HEK293 (cell line): ENCODE data around the gene KCNS1.

Source experiments
- CTCF ChIA-PET: fragments of 350-600 bp; formaldehyde crosslinking; extraction: SDS; loops from one replicate; lab custom pipeline; 2021; ENCODE audit warnings: antibody characterized with exemption; lab: Yijun Ruan, JAX
- POLR2A ChIA-PET: fragments of 300-600 bp; formaldehyde crosslinking; extraction: SDS; loops from one replicate; lab custom pipeline; 2020; ENCODE audit warnings: antibody characterized with exemption, inconsistent platforms; lab: Yijun Ruan, JAX
- H3K27ac ChIP-seq: fragments of 200-500 bp; sonication (Bioruptor generic); 2 replicates; pipeline ENCODE4 v1.5.1; 2014; ENCODE audit warnings: low read depth, low read length, control low read depth, inconsistent platforms; ENCODE audit errors: extremely low read depth
- H3K36me3 ChIP-seq, 2 experiments: fragments of 200-500 bp in 1 of 2; sonication (Bioruptor generic) in 1 of 2; 1 replicate in 1 of 2; 2 replicates in 1 of 2; pipeline ENCODE4 v1.5.1; 2014 to 2017; ENCODE audit warnings: inconsistent platforms in 2 of 2, low read length in 2 of 2; ENCODE audit not compliant: control insufficient read depth in 2 of 2, insufficient read depth in 1 of 2
- H3K4me1 ChIP-seq: fragments of 200-500 bp; sonication (Bioruptor generic); 2 replicates; pipeline ENCODE4 v1.5.1; 2014; ENCODE audit warnings: mild to moderate bottlenecking, low read length, inconsistent platforms; ENCODE audit not compliant: control insufficient read depth, insufficient read depth
- H3K4me3 ChIP-seq: 2 replicates; pipeline ENCODE4 v1.5.1; 2011; ENCODE audit warnings: low read depth, mild to moderate bottlenecking, control low read depth, low read length, moderate library complexity
- H3K9me3 ChIP-seq: fragments of 200-500 bp; sonication (Bioruptor generic); 2 replicates; pipeline ENCODE4 v1.5.1; 2014; ENCODE audit warnings: low read depth, low read length, inconsistent platforms; ENCODE audit not compliant: control insufficient read depth, insufficient read depth
- GLI2 ChIP-seq: fragments of 450-650 bp; formaldehyde crosslinking; IDR thresholded peaks from 2 replicates; pipeline ENCODE4; 2017; ENCODE audit warnings: missing biosample characterization, missing genetic modification characterization, low read depth, borderline replicate concordance
- GLI4 ChIP-seq: fragments of 450-650 bp; formaldehyde crosslinking; IDR thresholded peaks from 2 replicates; pipeline ENCODE4 v1.5.1; 2016; ENCODE audit warnings: missing biosample characterization, missing genetic modification characterization
- HOXA7 ChIP-seq: sonication (generic); formaldehyde crosslinking; IDR thresholded peaks from 2 replicates; pipeline ENCODE4 v1.8.1; 2022; ENCODE audit warnings: missing genetic modification reagents, borderline replicate concordance
- KLF7 ChIP-seq: fragments of 450-650 bp; formaldehyde crosslinking; IDR thresholded peaks from 2 replicates; pipeline ENCODE4 v1.5.1; 2016; ENCODE audit warnings: missing biosample characterization, missing genetic modification characterization, borderline replicate concordance
- RBAK ChIP-seq: fragments of 450-650 bp; formaldehyde crosslinking; IDR thresholded peaks from 2 replicates; pipeline ENCODE4 v1.5.1; 2016; ENCODE audit warnings: missing biosample characterization, missing genetic modification characterization
- SETDB1 ChIP-seq: IDR thresholded peaks from one replicate; pipeline ENCODE4 v1.6.1; 2017; ENCODE audit warnings: mild to moderate bottlenecking, low read length, moderate library complexity, mixed read lengths; ENCODE audit not compliant: insufficient read length
- ZBTB1 ChIP-seq: fragments of 450-650 bp; formaldehyde crosslinking; IDR thresholded peaks from 2 replicates; pipeline ENCODE4 v1.5.1; 2016; ENCODE audit warnings: missing biosample characterization, missing genetic modification characterization
- ZNF175 ChIP-seq: fragments of 450-650 bp; formaldehyde crosslinking; IDR thresholded peaks from 2 replicates; pipeline ENCODE4 v1.5.1; 2016; ENCODE audit warnings: missing biosample characterization, missing genetic modification characterization
- ZNF202 ChIP-seq: fragments of 450-650 bp; formaldehyde crosslinking; IDR thresholded peaks from 2 replicates; pipeline ENCODE4 v1.5.1; 2016; ENCODE audit warnings: missing biosample characterization, missing genetic modification characterization, borderline replicate concordance
- ZNF248 ChIP-seq: fragments of 450-650 bp; formaldehyde crosslinking; IDR thresholded peaks from 2 replicates; pipeline ENCODE4 v1.5.1; 2017; ENCODE audit warnings: missing biosample characterization, missing genetic modification characterization
- ZNF266 ChIP-seq: fragments of 450-650 bp; formaldehyde crosslinking; IDR thresholded peaks from 2 replicates; pipeline ENCODE4 v1.5.1; 2016; ENCODE audit warnings: missing biosample characterization, missing genetic modification characterization, low read depth
- ZNF335 ChIP-seq: fragments of 450-650 bp; formaldehyde crosslinking; conservative IDR thresholded peaks from 2 replicates; pipeline ENCODE4 v1.5.1; 2016; ENCODE audit warnings: missing biosample characterization, missing genetic modification characterization
- ZNF501 ChIP-seq: fragments of 450-650 bp; formaldehyde crosslinking; IDR thresholded peaks from 2 replicates; pipeline ENCODE4 v1.5.1; 2016; ENCODE audit warnings: missing biosample characterization, missing genetic modification characterization
- ZNF623 ChIP-seq: fragments of 450-650 bp; formaldehyde crosslinking; IDR thresholded peaks from 2 replicates; pipeline ENCODE4 v1.5.1; 2016; ENCODE audit warnings: missing biosample characterization, missing genetic modification characterization
- ZNF707 ChIP-seq: fragments of 450-650 bp; formaldehyde crosslinking; IDR thresholded peaks from 2 replicates; pipeline ENCODE4 v1.5.1; 2016; ENCODE audit warnings: missing biosample characterization, missing genetic modification characterization
- ZNF747 ChIP-seq: fragments of 450-650 bp; formaldehyde crosslinking; IDR thresholded peaks from 2 replicates; pipeline ENCODE4 v1.5.1; 2016; ENCODE audit warnings: missing biosample characterization, missing genetic modification characterization
- ZXDB ChIP-seq: fragments of 450-650 bp; formaldehyde crosslinking; IDR thresholded peaks from 2 replicates; pipeline ENCODE4 v1.5.1; 2016; ENCODE audit warnings: missing biosample characterization, missing genetic modification characterization
- TF ChIP-seq, protein P1 (sequence below): fragments of 450-650 bp; formaldehyde crosslinking; IDR thresholded peaks from 2 replicates; pipeline ENCODE4 v1.5.1; 2017; ENCODE audit warnings: missing biosample characterization, missing genetic modification characterization
- TF ChIP-seq, protein P2 (sequence below): fragments of 450-650 bp; formaldehyde crosslinking; IDR thresholded peaks from 2 replicates; pipeline ENCODE4 v1.5.1; 2016; ENCODE audit warnings: missing biosample characterization, missing genetic modification characterization
- TF ChIP-seq, protein P3 (sequence below): fragments of 450-650 bp; formaldehyde crosslinking; IDR thresholded peaks from 2 replicates; pipeline ENCODE4 v1.5.1; 2016; ENCODE audit warnings: missing biosample characterization, missing genetic modification characterization
- TF ChIP-seq, protein P4 (sequence below): fragments of 450-650 bp; formaldehyde crosslinking; IDR thresholded peaks from 2 replicates; pipeline ENCODE4 v1.5.1; 2016; ENCODE audit warnings: missing biosample characterization, missing genetic modification characterization
- TF ChIP-seq, protein P5 (sequence below): fragments of 450-650 bp; formaldehyde crosslinking; IDR thresholded peaks from 2 replicates; pipeline ENCODE4 v1.5.1; 2016; ENCODE audit warnings: missing biosample characterization, missing genetic modification characterization

The KCNS1 gene

DNA sequence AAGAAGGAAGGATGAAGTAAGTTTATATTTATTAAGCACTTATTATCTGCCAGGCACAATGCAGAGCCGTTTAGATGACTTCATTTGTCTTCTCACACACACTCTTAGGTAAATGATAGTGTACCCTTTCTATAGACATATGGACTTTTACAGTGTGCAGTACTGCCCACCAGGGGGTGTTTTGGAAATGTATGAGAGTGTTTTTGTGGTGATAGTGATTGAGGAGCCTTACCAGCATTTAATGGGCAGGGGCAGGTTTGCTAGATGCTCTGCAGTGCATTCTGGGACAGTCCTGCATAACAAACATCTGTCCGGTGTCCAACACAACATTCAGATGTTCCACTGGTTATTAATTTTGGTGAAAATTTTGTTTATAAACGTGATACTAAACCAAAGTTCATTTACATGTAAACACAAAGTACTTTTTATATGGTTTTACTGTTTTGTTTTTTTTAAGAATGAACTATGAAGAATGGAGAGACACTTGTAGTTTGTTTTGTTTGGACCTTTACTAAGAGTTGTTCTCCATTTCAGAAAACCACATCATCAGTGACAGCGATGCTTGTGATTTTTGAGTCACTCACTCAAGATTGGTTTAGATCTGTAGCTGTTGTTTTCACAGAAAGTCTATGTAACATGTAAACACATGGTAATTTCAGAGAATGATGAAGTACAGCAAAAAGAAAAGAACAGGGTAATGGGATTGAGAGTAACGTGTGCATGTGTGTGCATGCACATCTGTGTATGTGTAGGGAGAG, 19.9 kb downstream of the KCNS1 start:
- ChIA-PET CTCF (no interaction called here), POLR2A (no interaction called here)
- H3K27ac ChIP-seq, result no peak overlapping the region
- H3K4me3 ChIP-seq, result no peak overlapping the region
- H3K36me3 ChIP-seq, result peaks cover 4 to 43% of the 10 kb centered on the region in 2 experiments; a peak in 2 of 3 replicates
- no peaks in the 10 kb centered on the region for H3K4me1 ChIP-seq
- H3K9me3 ChIP-seq, result no peaks in the 10 kb centered on the region
- no peak for TF ChIP-seq ZNF501 (tag by site-specific recombination)
- TF ChIP-seq ZXDB (tag by site-specific recombination), result no peak
- TF ChIP-seq ZNF747 (tag by site-specific recombination), result no peak
- TF ChIP-seq, protein P1, sequence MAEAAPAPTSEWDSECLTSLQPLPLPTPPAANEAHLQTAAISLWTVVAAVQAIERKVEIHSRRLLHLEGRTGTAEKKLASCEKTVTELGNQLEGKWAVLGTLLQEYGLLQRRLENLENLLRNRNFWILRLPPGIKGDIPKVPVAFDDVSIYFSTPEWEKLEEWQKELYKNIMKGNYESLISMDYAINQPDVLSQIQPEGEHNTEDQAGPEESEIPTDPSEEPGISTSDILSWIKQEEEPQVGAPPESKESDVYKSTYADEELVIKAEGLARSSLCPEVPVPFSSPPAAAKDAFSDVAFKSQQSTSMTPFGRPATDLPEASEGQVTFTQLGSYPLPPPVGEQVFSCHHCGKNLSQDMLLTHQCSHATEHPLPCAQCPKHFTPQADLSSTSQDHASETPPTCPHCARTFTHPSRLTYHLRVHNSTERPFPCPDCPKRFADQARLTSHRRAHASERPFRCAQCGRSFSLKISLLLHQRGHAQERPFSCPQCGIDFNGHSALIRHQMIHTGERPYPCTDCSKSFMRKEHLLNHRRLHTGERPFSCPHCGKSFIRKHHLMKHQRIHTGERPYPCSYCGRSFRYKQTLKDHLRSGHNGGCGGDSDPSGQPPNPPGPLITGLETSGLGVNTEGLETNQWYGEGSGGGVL (tag by site-specific recombination), result no peak
- TF ChIP-seq, protein P2, sequence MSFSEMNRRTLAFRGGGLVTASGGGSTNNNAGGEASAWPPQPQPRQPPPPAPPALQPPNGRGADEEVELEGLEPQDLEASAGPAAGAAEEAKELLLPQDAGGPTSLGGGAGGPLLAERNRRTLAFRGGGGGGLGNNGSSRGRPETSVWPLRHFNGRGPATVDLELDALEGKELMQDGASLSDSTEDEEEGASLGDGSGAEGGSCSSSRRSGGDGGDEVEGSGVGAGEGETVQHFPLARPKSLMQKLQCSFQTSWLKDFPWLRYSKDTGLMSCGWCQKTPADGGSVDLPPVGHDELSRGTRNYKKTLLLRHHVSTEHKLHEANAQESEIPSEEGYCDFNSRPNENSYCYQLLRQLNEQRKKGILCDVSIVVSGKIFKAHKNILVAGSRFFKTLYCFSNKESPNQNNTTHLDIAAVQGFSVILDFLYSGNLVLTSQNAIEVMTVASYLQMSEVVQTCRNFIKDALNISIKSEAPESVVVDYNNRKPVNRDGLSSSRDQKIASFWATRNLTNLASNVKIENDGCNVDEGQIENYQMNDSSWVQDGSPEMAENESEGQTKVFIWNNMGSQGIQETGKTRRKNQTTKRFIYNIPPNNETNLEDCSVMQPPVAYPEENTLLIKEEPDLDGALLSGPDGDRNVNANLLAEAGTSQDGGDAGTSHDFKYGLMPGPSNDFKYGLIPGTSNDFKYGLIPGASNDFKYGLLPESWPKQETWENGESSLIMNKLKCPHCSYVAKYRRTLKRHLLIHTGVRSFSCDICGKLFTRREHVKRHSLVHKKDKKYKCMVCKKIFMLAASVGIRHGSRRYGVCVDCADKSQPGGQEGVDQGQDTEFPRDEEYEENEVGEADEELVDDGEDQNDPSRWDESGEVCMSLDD (tag by site-specific recombination), result no peak
- TF ChIP-seq, protein P3, sequence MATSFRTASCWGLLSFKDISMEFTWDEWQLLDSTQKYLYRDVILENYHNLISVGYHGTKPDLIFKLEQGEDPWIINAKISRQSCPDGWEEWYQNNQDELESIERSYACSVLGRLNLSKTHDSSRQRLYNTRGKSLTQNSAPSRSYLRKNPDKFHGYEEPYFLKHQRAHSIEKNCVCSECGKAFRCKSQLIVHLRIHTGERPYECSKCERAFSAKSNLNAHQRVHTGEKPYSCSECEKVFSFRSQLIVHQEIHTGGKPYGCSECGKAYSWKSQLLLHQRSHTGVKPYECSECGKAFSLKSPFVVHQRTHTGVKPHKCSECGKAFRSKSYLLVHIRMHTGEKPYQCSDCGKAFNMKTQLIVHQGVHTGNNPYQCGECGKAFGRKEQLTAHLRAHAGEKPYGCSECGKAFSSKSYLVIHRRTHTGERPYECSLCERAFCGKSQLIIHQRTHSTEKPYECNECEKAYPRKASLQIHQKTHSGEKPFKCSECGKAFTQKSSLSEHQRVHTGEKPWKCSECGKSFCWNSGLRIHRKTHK, result no peak
- TF ChIP-seq GLI4 (tag by site-specific recombination), result no peak
- TF ChIP-seq ZNF202 (tag by site-specific recombination), result no peak
- TF ChIP-seq, protein P4, sequence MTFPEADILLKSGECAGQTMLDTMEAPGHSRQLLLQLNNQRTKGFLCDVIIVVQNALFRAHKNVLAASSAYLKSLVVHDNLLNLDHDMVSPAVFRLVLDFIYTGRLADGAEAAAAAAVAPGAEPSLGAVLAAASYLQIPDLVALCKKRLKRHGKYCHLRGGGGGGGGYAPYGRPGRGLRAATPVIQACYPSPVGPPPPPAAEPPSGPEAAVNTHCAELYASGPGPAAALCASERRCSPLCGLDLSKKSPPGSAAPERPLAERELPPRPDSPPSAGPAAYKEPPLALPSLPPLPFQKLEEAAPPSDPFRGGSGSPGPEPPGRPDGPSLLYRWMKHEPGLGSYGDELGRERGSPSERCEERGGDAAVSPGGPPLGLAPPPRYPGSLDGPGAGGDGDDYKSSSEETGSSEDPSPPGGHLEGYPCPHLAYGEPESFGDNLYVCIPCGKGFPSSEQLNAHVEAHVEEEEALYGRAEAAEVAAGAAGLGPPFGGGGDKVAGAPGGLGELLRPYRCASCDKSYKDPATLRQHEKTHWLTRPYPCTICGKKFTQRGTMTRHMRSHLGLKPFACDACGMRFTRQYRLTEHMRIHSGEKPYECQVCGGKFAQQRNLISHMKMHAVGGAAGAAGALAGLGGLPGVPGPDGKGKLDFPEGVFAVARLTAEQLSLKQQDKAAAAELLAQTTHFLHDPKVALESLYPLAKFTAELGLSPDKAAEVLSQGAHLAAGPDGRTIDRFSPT (tag by site-specific recombination), result no peak

DNA sequence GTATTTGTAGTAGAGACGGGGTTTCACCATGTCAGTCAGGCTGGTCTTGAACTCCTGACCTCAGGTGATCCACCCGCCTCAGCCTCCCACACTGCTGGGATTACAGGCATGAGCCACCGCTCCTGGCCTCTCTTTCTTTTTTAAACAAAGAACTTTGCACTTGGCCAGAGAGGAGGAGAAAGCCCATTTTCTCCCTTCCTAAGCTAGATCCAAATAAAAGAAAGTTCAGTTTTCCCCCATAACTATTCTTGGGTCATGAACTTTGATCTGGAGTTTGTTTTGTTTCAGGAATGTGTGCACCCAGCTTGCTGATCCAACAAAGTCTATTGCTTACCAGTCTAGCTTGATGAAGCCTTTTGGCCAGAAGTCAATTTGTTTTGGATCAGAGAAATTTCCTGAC, 23.4 kb downstream of the KCNS1 start:
- Histone ChIP-seq H3K9me3 (no peaks in the 10 kb centered on the region), H3K4me3 (no peak overlapping the region), H3K4me1 (no peaks in the 10 kb centered on the region), H3K27ac (no peak overlapping the region), H3K36me3 (peaks cover 4 to 52% of the 10 kb centered on the region in 2 experiments; a peak in 2 of 3 replicates)
- CTCF ChIA-PET, result interaction anchor here (0.5 to 2.4 kb wide), 5 partner anchors 34 to 172 kb away, joined by 3 to 9 read pairs (median 4); no protein-coding TSS in a partner anchor
- POLR2A ChIA-PET, result interaction anchor here (0.7 kb wide), 1 partner anchor 464 kb away, joined by 3 read pairs; no protein-coding TSS in a partner anchor
- no peak for TF ChIP-seq ZNF175 (tag by site-specific recombination)
- TF ChIP-seq SETDB1, result no peak
- TF ChIP-seq, protein P5, sequence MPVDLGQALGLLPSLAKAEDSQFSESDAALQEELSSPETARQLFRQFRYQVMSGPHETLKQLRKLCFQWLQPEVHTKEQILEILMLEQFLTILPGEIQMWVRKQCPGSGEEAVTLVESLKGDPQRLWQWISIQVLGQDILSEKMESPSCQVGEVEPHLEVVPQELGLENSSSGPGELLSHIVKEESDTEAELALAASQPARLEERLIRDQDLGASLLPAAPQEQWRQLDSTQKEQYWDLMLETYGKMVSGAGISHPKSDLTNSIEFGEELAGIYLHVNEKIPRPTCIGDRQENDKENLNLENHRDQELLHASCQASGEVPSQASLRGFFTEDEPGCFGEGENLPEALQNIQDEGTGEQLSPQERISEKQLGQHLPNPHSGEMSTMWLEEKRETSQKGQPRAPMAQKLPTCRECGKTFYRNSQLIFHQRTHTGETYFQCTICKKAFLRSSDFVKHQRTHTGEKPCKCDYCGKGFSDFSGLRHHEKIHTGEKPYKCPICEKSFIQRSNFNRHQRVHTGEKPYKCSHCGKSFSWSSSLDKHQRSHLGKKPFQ (tag by site-specific recombination), result no peak
- TF ChIP-seq RBAK (tag by site-specific recombination), result no peak
- TF ChIP-seq ZNF266 (tag by site-specific recombination), result no peak
- no peak for TF ChIP-seq ZNF248 (tag by site-specific recombination)
- no peak for TF ChIP-seq ZNF707
- no peak for TF ChIP-seq ZNF623 (tag by site-specific recombination)
- TF ChIP-seq ZBTB1 (tag by site-specific recombination), result no peak
- TF ChIP-seq, protein P1 (tag by site-specific recombination), result no peak
- no peak for TF ChIP-seq HOXA7 (CRISPR knock-in tag)
- no peak for TF ChIP-seq KLF7
- TF ChIP-seq ZNF335 (tag by site-specific recombination), result no peak
- TF ChIP-seq GLI4 (tag by site-specific recombination), result no peak
- TF ChIP-seq GLI2 (tag by site-specific recombination), result no peak
